NCI-H2081 (cell line): Measurements from ENCODE around the gene NT5C2.

Experiments
- DNase-seq, 2 experiments: peaks; one replicate each; lab custom pipeline; 2025; lab: John Stamatoyannopoulos, UW

Gene NT5C2

GRCh38 chr10:103124420-103125096 is 68.5 kb downstream of the NT5C2 start:
- DNase-seq, result no peak

GRCh38 chr10:103123282-103124024 is 69.6 kb downstream of the NT5C2 start:
- DNase-seq, result no peak

GRCh38 chr10:103120977-103121735 is 71.9 kb downstream of the NT5C2 start:
- DNase-seq, result no peak

GRCh38 chr10:103120546-103120945 is 72.5 kb downstream of the NT5C2 start:
- DNase-seq, result no peak

GRCh38 chr10:103117247-103117646 is 75.8 kb downstream of the NT5C2 start:
- no peak for DNase-seq

- no peak for DNase-seq
Observed at GRCh38 chr10:103114876-103115275, 78.2 kb downstream of the NT5C2 start.

- DNase-seq, result no peak
Observed at GRCh38 chr10:103111918-103112877, 80.9 kb downstream of the NT5C2 start.

GRCh38 chr10:103111031-103111917 is 81.8 kb downstream of the NT5C2 start:
- DNase-seq, result no peak

GRCh38 chr10:103110407-103110806 is 82.7 kb downstream of the NT5C2 start:
- DNase-seq, result no peak

- no peak for DNase-seq
Observed at GRCh38 chr10:103109821-103110220, 83.3 kb downstream of the NT5C2 start.

- no peak for DNase-seq
Observed at GRCh38 chr10:103106539-103106938, 86.5 kb downstream of the NT5C2 start.

- no peak for DNase-seq
Observed at GRCh38 chr10:103105462-103105861, 87.6 kb downstream of the NT5C2 start.

GRCh38 chr10:103104721-103105120 is 88.4 kb downstream of the NT5C2 start:
- DNase-seq, result no peak

- no peak for DNase-seq
Observed at GRCh38 chr10:103103989-103104388, 89.1 kb downstream of the NT5C2 start.

- DNase-seq, result no peak
Observed at GRCh38 chr10:103102195-103102594, 90.9 kb downstream of the NT5C2 start.

- no peak for DNase-seq
Observed at GRCh38 chr10:103100620-103101019, 92.5 kb downstream of the NT5C2 start.

GRCh38 chr10:103098240-103098639 is 94.8 kb downstream of the NT5C2 start:
- DNase-seq, result no peak

- DNase-seq, result no peak
Observed at GRCh38 chr10:103096130-103096529, 96.9 kb downstream of the NT5C2 start.

GRCh38 chr10:103095005-103095404 is 98.1 kb downstream of the NT5C2 start:
- DNase-seq, result no peak

GRCh38 chr10:103090911-103091310 is 102.2 kb downstream of the NT5C2 start:
- DNase-seq, result no peak

- no peak for DNase-seq
Observed at GRCh38 chr10:103089493-103089892, 103.6 kb downstream of the NT5C2 start.
